ENCODE results near the gene IQGAP2.

The IQGAP2 gene

GRCh38 chr5:76385540-76385939, 17.5 kb upstream of the IQGAP2 start:
- no peaks in the 10 kb centered on the region for H3K36me3 ChIP-seq (ENCODE audit: control insufficient read depth in 1 of 2, insufficient read depth in 2 of 2, low read length in 2 of 2)
- H3K4me1 ChIP-seq (ENCODE audit: control insufficient read depth in 1 of 2, insufficient read depth in 2 of 2, low read length in 2 of 2), result no peaks in the 10 kb centered on the region
- H3K4me3 ChIP-seq (ENCODE audit: low read depth in 1 of 2, low read length in 2 of 2), result no peak overlapping the region
- no peaks in the 10 kb centered on the region for H3K9me3 ChIP-seq (ENCODE audit: control insufficient read depth in 1 of 2, low read length in 2 of 2)
- H3K27me3 ChIP-seq (ENCODE audit: low read depth, low read length), result no peaks in the 10 kb centered on the region
- H3K27ac ChIP-seq (ENCODE audit: low read length), result no peak overlapping the region

DNA sequence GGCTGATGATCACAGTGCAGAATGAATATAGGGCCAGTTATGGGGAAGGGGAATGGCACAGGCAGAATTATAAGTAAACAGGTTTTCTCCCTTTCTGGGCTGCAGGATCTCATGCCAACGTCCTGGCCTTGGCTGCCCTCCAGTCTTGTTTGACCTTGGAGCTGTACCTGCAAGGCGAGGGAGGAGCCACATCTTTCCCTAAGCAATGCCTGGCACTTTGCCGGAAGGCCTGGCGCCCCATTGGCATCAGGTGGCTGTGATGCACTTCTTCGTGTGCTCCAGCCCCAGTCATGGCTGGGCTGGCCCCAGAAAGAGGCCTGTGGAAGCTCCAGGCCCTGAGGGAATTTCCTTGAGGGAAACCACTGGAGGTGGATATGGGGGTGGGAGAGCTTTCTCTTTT, 16.7 kb upstream of the IQGAP2 start:
- H3K36me3 ChIP-seq (ENCODE audit: control insufficient read depth in 1 of 2, insufficient read depth in 2 of 2, low read length in 2 of 2), result no peaks in the 10 kb centered on the region
- no peaks in the 10 kb centered on the region for H3K27me3 ChIP-seq (ENCODE audit: low read depth, low read length)
- no peak overlapping the region for H3K4me3 ChIP-seq (ENCODE audit: low read depth in 1 of 2, low read length in 2 of 2)
- no peaks in the 10 kb centered on the region for H3K4me1 ChIP-seq (ENCODE audit: control insufficient read depth in 1 of 2, insufficient read depth in 2 of 2, low read length in 2 of 2)
- H3K9me3 ChIP-seq (ENCODE audit: control insufficient read depth in 1 of 2, low read length in 2 of 2), result no peaks in the 10 kb centered on the region
- no peak overlapping the region for H3K27ac ChIP-seq (ENCODE audit: low read length)

DNA sequence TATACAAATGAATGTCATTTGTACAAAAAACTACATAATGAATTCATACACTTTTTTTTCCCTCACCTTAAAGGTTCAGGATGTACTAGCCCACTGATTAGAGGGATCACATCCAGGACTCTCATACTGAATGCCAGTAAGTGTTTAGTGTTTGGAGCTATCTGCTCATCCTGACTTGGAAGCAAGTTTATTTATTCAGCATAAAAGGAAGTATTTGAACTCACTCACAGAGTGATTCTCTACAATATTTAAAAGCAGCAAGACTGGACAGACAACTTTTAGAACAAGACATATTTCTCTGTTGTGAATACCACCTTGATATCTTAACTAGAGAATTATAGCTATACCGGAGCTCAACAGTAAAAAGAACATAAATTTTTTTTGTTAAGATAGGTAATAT, 14.8 kb upstream of the IQGAP2 start:
- Histone ChIP-seq H3K9me3 (ENCODE audit: control insufficient read depth in 1 of 2, low read length in 2 of 2) (no peaks in the 10 kb centered on the region), H3K4me1 (ENCODE audit: control insufficient read depth in 1 of 2, insufficient read depth in 2 of 2, low read length in 2 of 2) (no peaks in the 10 kb centered on the region), H3K4me3 (ENCODE audit: low read depth in 1 of 2, low read length in 2 of 2) (no peak overlapping the region), H3K36me3 (ENCODE audit: control insufficient read depth in 1 of 2, insufficient read depth in 2 of 2, low read length in 2 of 2) (no peaks in the 10 kb centered on the region), H3K27ac (ENCODE audit: low read length) (no peak overlapping the region), H3K27me3 (ENCODE audit: low read depth, low read length) (no peaks in the 10 kb centered on the region)

DNA sequence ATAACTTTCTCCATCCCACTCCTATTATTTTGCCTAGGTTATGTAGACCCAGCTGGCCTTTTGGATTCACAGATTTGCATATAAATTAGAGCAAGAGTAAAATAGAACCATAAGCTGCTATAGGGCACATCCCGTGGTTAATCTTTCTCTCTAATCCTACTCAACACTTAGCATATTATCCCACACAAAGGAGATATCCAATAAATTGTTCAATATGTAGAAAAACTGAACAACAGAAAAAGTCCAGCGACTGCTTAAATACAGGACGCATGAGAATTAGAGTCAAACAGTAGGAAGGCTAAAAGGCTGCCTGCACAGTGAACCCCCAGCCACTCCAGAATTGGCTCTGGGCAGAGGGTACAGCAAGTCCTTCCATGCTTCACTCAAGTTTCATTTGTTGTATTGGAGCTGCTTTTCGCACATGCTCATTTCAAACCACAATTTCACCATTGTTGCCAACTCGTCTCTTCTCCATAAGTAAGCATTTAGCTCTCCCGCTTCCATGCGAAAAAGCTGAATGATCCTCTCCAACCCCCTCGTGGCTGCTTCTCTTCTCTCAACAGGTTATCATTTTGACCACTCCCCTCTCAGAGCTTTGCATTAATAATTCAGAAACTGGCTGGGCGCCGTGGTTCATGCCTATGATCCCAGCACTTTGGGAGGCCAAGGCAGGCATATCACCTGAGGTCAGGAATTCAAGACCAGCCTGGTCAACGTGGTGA, 14.1 kb upstream of the IQGAP2 start:
- no peak overlapping the region for H3K27ac ChIP-seq (ENCODE audit: low read length)
- H3K9me3 ChIP-seq (ENCODE audit: control insufficient read depth in 1 of 2, low read length in 2 of 2), result no peaks in the 10 kb centered on the region
- H3K4me3 ChIP-seq (ENCODE audit: low read depth in 1 of 2, low read length in 2 of 2), result no peak overlapping the region
- no peaks in the 10 kb centered on the region for H3K36me3 ChIP-seq (ENCODE audit: control insufficient read depth in 1 of 2, insufficient read depth in 2 of 2, low read length in 2 of 2)
- H3K27me3 ChIP-seq (ENCODE audit: low read depth, low read length), result no peaks in the 10 kb centered on the region
- H3K4me1 ChIP-seq (ENCODE audit: control insufficient read depth in 1 of 2, insufficient read depth in 2 of 2, low read length in 2 of 2), result no peaks in the 10 kb centered on the region

- Histone ChIP-seq H3K36me3 (ENCODE audit: control insufficient read depth in 1 of 2, insufficient read depth in 2 of 2, low read length in 2 of 2) (no peaks in the 10 kb centered on the region), H3K27me3 (ENCODE audit: low read depth, low read length) (no peaks in the 10 kb centered on the region), H3K9me3 (ENCODE audit: control insufficient read depth in 1 of 2, low read length in 2 of 2) (no peaks in the 10 kb centered on the region), H3K4me3 (ENCODE audit: low read depth in 1 of 2, low read length in 2 of 2) (no peak overlapping the region), H3K4me1 (ENCODE audit: control insufficient read depth in 1 of 2, insufficient read depth in 2 of 2, low read length in 2 of 2) (no peaks in the 10 kb centered on the region), H3K27ac (ENCODE audit: low read length) (no peak overlapping the region)
Measured at GRCh38 chr5:76389513-76390154, 13.5 kb upstream of the IQGAP2 start.

GRCh38 chr5:76391014-76391413, 12.1 kb upstream of the IQGAP2 start:
- Histone ChIP-seq H3K27me3 (ENCODE audit: low read depth, low read length) (no peaks in the 10 kb centered on the region), H3K4me1 (ENCODE audit: control insufficient read depth in 1 of 2, insufficient read depth in 2 of 2, low read length in 2 of 2) (no peaks in the 10 kb centered on the region), H3K27ac (ENCODE audit: low read length) (no peak overlapping the region), H3K9me3 (ENCODE audit: control insufficient read depth in 1 of 2, low read length in 2 of 2) (no peaks in the 10 kb centered on the region), H3K4me3 (ENCODE audit: low read depth in 1 of 2, low read length in 2 of 2) (no peak overlapping the region), H3K36me3 (ENCODE audit: control insufficient read depth in 1 of 2, insufficient read depth in 2 of 2, low read length in 2 of 2) (no peaks in the 10 kb centered on the region)

DNA sequence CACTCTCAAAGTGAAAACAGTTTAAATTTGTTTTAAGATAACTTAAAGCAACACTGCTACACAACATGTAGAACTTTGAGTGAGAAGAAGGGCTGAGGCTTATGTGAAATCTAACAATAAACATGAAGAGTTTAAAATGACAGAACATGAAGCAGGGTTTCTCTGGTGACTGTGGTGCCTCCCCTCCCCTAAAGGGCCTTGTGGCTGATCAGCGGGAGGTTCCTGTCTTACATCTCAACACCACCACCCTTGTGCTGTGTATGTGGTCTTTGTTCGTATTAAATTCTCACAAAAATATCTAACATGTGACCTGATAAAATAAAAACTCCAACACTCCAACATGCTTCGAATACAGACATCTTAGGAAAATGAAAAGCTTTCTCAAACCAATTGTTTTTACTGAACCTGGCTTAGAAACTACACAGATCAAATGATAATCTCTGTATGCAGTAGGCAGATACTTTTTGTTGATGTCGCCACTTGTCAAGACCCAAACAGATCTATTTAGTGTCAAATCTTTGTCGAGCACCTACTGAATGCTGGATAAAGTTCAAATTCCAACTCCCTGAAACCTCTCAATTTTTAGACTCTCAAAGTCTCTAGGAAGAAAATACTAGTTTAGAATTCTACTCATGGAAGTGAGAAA, 9.9 kb upstream of the IQGAP2 start:
- H3K9me3 ChIP-seq (ENCODE audit: control insufficient read depth in 1 of 2, low read length in 2 of 2), result no peaks in the 10 kb centered on the region
- no peaks in the 10 kb centered on the region for H3K4me1 ChIP-seq (ENCODE audit: control insufficient read depth in 1 of 2, insufficient read depth in 2 of 2, low read length in 2 of 2)
- H3K27ac ChIP-seq (ENCODE audit: low read length), result no peak overlapping the region
- H3K4me3 ChIP-seq (ENCODE audit: low read depth in 1 of 2, low read length in 2 of 2), result no peak overlapping the region
- no peaks in the 10 kb centered on the region for H3K27me3 ChIP-seq (ENCODE audit: low read depth, low read length)
- no peaks in the 10 kb centered on the region for H3K36me3 ChIP-seq (ENCODE audit: control insufficient read depth in 1 of 2, insufficient read depth in 2 of 2, low read length in 2 of 2)

DNA sequence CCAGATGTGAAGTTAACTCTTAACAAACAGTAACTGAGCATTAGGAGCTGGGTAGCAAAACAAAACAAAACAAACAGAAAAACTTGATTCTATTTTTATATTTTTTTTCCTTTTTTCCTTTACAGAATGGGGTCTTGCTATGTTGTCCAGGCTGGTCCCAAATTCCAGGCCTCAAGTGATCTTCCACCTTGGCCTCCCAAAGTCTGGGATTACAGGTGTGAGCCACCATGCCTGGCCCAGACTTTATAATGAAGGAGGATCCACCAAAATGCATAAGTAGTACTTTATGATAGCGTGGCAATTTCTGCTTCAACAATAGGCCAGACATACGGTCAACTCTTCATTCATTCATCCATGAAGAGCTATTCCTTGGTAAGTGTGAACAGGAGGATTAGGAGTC, 5.9 kb upstream of the IQGAP2 start:
- H3K36me3 ChIP-seq (ENCODE audit: control insufficient read depth in 1 of 2, insufficient read depth in 2 of 2, low read length in 2 of 2), result no peaks in the 10 kb centered on the region
- peaks cover 0 to 7% of the 10 kb centered on the region in 2 donors for H3K4me1 ChIP-seq (ENCODE audit: control insufficient read depth in 1 of 2, insufficient read depth in 2 of 2, low read length in 2 of 2)
- H3K4me3 ChIP-seq (ENCODE audit: low read depth in 1 of 2, low read length in 2 of 2), result no peak overlapping the region
- no peaks in the 10 kb centered on the region for H3K27me3 ChIP-seq (ENCODE audit: low read depth, low read length)
- no peak overlapping the region for H3K27ac ChIP-seq (ENCODE audit: low read length)
- H3K9me3 ChIP-seq (ENCODE audit: control insufficient read depth in 1 of 2, low read length in 2 of 2), result no peaks in the 10 kb centered on the region

DNA sequence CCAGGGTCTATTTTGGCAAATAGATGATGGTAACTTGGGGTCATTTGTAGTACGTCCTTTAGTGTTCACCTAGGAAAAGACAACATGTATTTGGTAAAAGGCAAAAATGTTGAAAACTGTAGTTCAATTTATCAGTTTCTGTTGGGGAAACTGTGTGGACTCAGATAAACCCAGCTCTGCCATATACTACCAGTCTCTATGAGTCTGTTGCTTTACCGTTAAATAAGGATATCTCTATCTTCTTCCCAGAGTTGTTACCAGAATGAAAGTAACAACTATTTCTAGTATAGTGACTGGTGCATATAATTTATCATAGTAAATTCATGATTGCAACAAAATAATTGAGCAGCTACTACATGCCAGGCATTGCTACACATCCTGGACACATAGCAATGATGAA, 3.8 kb upstream of the IQGAP2 start:
- Histone ChIP-seq H3K4me3 (ENCODE audit: low read depth in 1 of 2, low read length in 2 of 2) (no peak overlapping the region), H3K9me3 (ENCODE audit: control insufficient read depth in 1 of 2, low read length in 2 of 2) (no peaks in the 10 kb centered on the region), H3K27ac (ENCODE audit: low read length) (no peak overlapping the region), H3K27me3 (ENCODE audit: low read depth, low read length) (no peaks in the 10 kb centered on the region), H3K4me1 (ENCODE audit: control insufficient read depth in 1 of 2, insufficient read depth in 2 of 2, low read length in 2 of 2) (peaks cover 0 to 21% of the 10 kb centered on the region in 2 donors), H3K36me3 (ENCODE audit: control insufficient read depth in 1 of 2, insufficient read depth in 2 of 2, low read length in 2 of 2) (no peaks in the 10 kb centered on the region)

DNA sequence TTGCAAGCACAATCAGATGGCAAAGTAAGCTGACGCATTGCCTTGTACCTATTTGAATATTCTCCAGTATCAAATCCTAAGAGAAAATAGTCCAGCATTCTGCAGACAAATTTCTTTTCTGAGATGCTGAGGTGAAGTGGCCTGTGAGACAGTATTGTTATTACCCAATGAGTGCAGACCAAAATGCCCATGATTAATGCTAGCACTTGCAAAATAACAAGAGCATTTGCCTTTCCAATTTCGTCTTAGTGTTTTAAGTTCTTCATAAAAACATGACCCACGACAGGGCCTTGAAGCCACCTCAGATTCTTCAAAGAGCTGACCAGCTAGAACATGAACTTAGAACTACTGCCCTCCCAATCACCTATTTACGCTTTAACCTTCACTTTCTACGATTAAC, 2.6 kb upstream of the IQGAP2 start:
- H3K4me3 ChIP-seq (ENCODE audit: low read depth in 1 of 2, low read length in 2 of 2), result no peak overlapping the region
- H3K27me3 ChIP-seq (ENCODE audit: low read depth, low read length), result no peaks in the 10 kb centered on the region
- peaks cover 0 to 22% of the 10 kb centered on the region in 2 donors for H3K4me1 ChIP-seq (ENCODE audit: control insufficient read depth in 1 of 2, insufficient read depth in 2 of 2, low read length in 2 of 2)
- no peak overlapping the region for H3K27ac ChIP-seq (ENCODE audit: low read length)
- no peaks in the 10 kb centered on the region for H3K36me3 ChIP-seq (ENCODE audit: control insufficient read depth in 1 of 2, insufficient read depth in 2 of 2, low read length in 2 of 2)
- no peaks in the 10 kb centered on the region for H3K9me3 ChIP-seq (ENCODE audit: control insufficient read depth in 1 of 2, low read length in 2 of 2)

GRCh38 chr5:76401801-76402250, 1.3 kb upstream of the IQGAP2 start:
- Histone ChIP-seq H3K4me3 (ENCODE audit: low read depth in 1 of 2, low read length in 2 of 2) (peak overlapping the region; percentile 71 to 87), H3K9me3 (ENCODE audit: control insufficient read depth in 1 of 2, low read length in 2 of 2) (no peaks in the 10 kb centered on the region), H3K36me3 (ENCODE audit: control insufficient read depth in 1 of 2, insufficient read depth in 2 of 2, low read length in 2 of 2) (no peaks in the 10 kb centered on the region), H3K4me1 (ENCODE audit: control insufficient read depth in 1 of 2, insufficient read depth in 2 of 2, low read length in 2 of 2) (peaks cover 0 to 22% of the 10 kb centered on the region in 2 donors), H3K27me3 (ENCODE audit: low read depth, low read length) (no peaks in the 10 kb centered on the region), H3K27ac (ENCODE audit: low read length) (peak overlapping the region; percentile 81)

Data from muscle layer of duodenum (tissue), 2 donors.